AG04450 (cell line): ENCODE measurements around the gene CUEDC1. TPM values are rescaled to one million over a fixed set of nuclear protein-coding genes. Genes with fewer than 3 reads are reported as not detected.

ENCODE experiments used
- CTCF ChIA-PET: fragments of 300-600, 350-600 bp; formaldehyde crosslinking; extraction: SDS; loops from one replicate; lab custom pipeline; 2022; ENCODE audit warnings: antibody characterized with exemption, inconsistent platforms; lab: Charles Lee
- POLR2A ChIA-PET: fragments of 350-600 bp; formaldehyde crosslinking; extraction: SDS; loops from one replicate; lab custom pipeline; 2021; ENCODE audit warnings: antibody characterized with exemption, inconsistent platforms; lab: Yijun Ruan, JAX
- DNase-seq: peaks from one replicate; pipeline ENCODE4 v3.0.0-alpha.2; 2011; ENCODE audit warnings: low read depth, low spot score
- H3K27ac ChIP-seq: one replicate; pipeline ENCODE4 v1.5.1; 2012; ENCODE audit warnings: low read depth, low read length, control low read depth
- H3K27me3 ChIP-seq: one replicate; pipeline ENCODE4 v1.6.0; 2012; ENCODE audit warnings: low read length; ENCODE audit not compliant: control insufficient read depth, insufficient read depth
- H3K4me3 ChIP-seq: 2 replicates; pipeline ENCODE4 v1.5.1; 2011; ENCODE audit warnings: mild to moderate bottlenecking, low read depth, low read length, control low read depth
- H3K9me3 ChIP-seq: 2 replicates; pipeline ENCODE4 v1.5.1; 2012; ENCODE audit warnings: low read length; ENCODE audit not compliant: control insufficient read depth, insufficient read depth
- CTCF ChIP-seq: IDR thresholded peaks from 2 replicates; pipeline ENCODE4 v1.5.1; 2011; ENCODE audit warnings: low read depth, low read length, control low read depth, inconsistent platforms
- polyA plus RNA-seq: library from polyadenylated mRNA; depleted of rRNA; stranded (reverse); fragments of >200 nt; gene quantifications from 2 replicates; pipeline ENCODE4 v1.2.3, GENCODE V29; 2011

The CUEDC1 gene
- polyA plus RNA-seq, 1 experiment: 21.6 TPM

GRCh38 chr17:57838857-57839570 lies 116.2 kb downstream of the CUEDC1 start:
- H3K27ac ChIP-seq: no peak overlapping the region
- no peak overlapping the region for H3K4me3 ChIP-seq
- no peak for DNase-seq
- H3K9me3 ChIP-seq: no peaks in the 10 kb centered on the region
- no peak for TF ChIP-seq CTCF
- no peaks in the 10 kb centered on the region for H3K27me3 ChIP-seq
- ChIA-PET CTCF (interaction anchor here (0.9 to 1.3 kb wide), 2 partner anchors 161 to 719 kb away, joined by 3 to 6 read pairs; no protein-coding TSS in a partner anchor), POLR2A (interaction anchor here (1.0 kb wide), 1 partner anchor 11 kb away, joined by 3 read pairs; the partner anchor contains the start of gene MRPS23)

GRCh38 chr17:57838453-57838852 lies 116.8 kb downstream of the CUEDC1 start:
- POLR2A ChIA-PET: interaction anchor here (1.0 kb wide), 1 partner anchor 11 kb away, joined by 3 read pairs; the partner anchor contains the start of gene MRPS23
- Histone ChIP-seq H3K27ac (no peak overlapping the region), H3K4me3 (no peak overlapping the region), H3K27me3 (no peaks in the 10 kb centered on the region), H3K9me3 (no peaks in the 10 kb centered on the region)
- CTCF ChIA-PET: no interaction called here
- no peak for DNase-seq
- no peak for TF ChIP-seq CTCF

GRCh38 chr17:57835333-57835900 lies 119.8 kb downstream of the CUEDC1 start:
- H3K9me3 ChIP-seq: no peaks in the 10 kb centered on the region
- ChIA-PET CTCF (interaction anchor here (0.7 to 5.6 kb wide), 10 partner anchors 9 to 706 kb away, joined by 3 to 62 read pairs (median 4); partner anchors contain the start of gene SRSF1), POLR2A (no interaction called here)
- no peak overlapping the region for H3K4me3 ChIP-seq
- no peaks in the 10 kb centered on the region for H3K27me3 ChIP-seq
- no peak overlapping the region for H3K27ac ChIP-seq
- DNase-seq: no peak
- no peak for TF ChIP-seq CTCF

- POLR2A ChIA-PET: no interaction called here
These were observed 121.0 kb downstream of the CUEDC1 start for GRCh38 chr17:57834146-57834741.

More at GRCh38 chr17:57834146-57834741, 121.0 kb downstream of the CUEDC1 start:
- H3K4me3 ChIP-seq: no peak overlapping the region
- H3K27me3 ChIP-seq: no peaks in the 10 kb centered on the region
- no peak for DNase-seq
- CTCF ChIA-PET: interaction anchor here (0.6 to 5.6 kb wide), 45 partner anchors 8 to 1205 kb away, joined by 3 to 62 read pairs (median 6); partner anchors contain the start of genes MRPS23 and SRSF1
- 0 out of 2 replicates have a peak, but pooled peaks have one; percentile 4 for TF ChIP-seq CTCF
- no peak overlapping the region for H3K27ac ChIP-seq
- H3K9me3 ChIP-seq: no peaks in the 10 kb centered on the region
